Measurements from ENCODE around the gene LRRN3. TPM values are rescaled to one million over a fixed set of nuclear protein-coding genes. Genes with fewer than 3 reads are reported as not detected.

LRRN3 gene
- total RNA-seq, 2 experiments from 2014 or later, result 32.5 to 34.8 TPM

DNA sequence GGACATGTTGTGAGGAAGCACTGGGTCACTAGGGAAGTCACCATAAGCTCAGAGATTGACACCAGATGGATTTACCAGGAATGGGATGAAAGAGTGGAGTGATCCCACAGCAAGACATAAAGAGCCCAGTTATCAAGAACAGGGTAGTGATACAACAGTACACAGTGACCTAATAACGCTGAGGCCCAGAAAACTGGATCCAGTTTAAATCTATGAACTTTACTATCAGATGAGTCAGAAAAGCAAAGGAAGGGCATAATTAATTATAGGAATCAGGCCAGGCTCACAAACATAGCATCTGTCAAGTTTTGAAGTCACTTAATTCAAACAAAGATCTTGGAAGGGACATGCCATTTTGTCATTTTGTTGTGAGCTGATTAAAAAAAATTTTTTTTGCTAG lies 73.5 kb downstream of the LRRN3 start:
- no peak for TF ChIP-seq CTCF (IDR thresholded peaks at IDR 0.05)

DNA sequence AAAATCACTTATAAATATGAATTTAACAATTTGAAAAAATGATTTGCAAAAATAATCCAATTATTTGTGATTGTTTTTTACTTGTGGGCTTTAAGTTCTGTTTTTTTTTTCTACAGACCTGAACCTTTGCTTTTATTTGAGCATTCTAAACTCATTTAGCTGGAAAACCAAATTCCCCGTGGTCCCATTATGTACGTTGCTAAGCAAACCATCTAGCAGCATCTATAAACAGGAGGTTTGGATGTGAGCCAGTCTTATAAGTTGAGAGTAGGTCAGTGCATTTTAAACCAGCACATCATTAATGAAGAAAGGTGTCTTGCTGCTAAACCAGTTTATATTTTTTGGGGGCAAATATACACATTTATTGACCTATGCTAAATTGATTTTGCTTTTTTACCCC lies 77.3 kb downstream of the LRRN3 start:
- intact Hi-C loops (cut with micrococcal nuclease), result no loop called here
- no peak for TF ChIP-seq CTCF (IDR thresholded peaks at IDR 0.05)
- Mint-ChIP-seq H3K27me3 (no peaks in the 10 kb centered on the region), H3K4me3 (no peak overlapping the region), H3K4me1 (ENCODE audit: low read depth) (no peaks in the 10 kb centered on the region), H3K36me3 (ENCODE audit: low read depth) (no peaks in the 10 kb centered on the region), H3K9me3 (no peaks in the 10 kb centered on the region), H3K27ac (no peak overlapping the region)
- ChIA-PET CTCF (no interaction called here), POLR2A (interaction anchor here (0.7 kb wide), 1 partner anchor 58 kb away, joined by 3 read pairs; no protein-coding TSS in a partner anchor)
- ATAC-seq (no peak), DNase-seq (no peak)

More for the DNA sequence above, 73.5 kb downstream of the LRRN3 start:
- no peaks in the 10 kb centered on the region for H3K36me3 Mint-ChIP-seq (ENCODE audit: low read depth)
- ChIA-PET POLR2A (no interaction called here), CTCF (no interaction called here)
- no peaks in the 10 kb centered on the region for H3K4me1 Mint-ChIP-seq (ENCODE audit: low read depth)
- H3K27me3 Mint-ChIP-seq, result no peaks in the 10 kb centered on the region
- DNase-seq (no peak), ATAC-seq (no peak)
- no peak overlapping the region for H3K4me3 Mint-ChIP-seq
- no peaks in the 10 kb centered on the region for H3K9me3 Mint-ChIP-seq
- H3K27ac Mint-ChIP-seq, result no peak overlapping the region
- intact Hi-C loops (cut with micrococcal nuclease), result no loop called here

DNA sequence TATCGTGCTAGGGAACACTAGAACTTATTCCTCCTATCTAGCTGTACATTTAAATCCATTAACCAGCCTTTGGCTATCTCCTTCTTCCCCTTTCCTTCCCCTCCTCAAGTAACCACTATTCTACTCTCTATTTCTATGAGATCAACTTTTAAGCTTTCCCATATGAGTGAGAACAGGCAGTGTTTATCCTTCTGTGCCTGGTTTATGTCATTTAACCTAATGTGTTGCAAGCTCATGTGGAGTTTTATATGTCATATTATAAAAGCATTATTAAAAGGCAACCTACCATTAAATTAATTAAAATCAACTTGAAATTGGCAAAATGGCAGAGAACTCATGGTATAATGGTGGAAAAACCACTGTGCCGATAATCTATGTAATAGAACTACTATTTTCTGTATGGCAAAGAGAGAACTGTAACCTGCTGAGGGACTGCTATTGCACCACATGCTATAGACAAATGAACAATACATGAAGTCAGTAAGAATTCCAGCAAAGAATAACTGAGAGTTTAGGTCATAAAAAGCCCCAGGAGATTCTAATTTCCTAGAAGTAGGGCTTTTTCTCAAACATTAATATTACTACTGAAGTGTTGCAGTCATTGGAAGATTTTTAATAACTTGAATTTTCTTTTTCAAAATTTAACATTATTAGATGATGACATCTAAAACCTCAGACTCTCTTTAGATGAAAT lies 81.8 kb downstream of the LRRN3 start:
- Mint-ChIP-seq H3K27me3 (no peaks in the 10 kb centered on the region), H3K27ac (no peak overlapping the region), H3K4me3 (no peak overlapping the region), H3K4me1 (ENCODE audit: low read depth) (peaks cover 12% of the 10 kb centered on the region), H3K9me3 (no peaks in the 10 kb centered on the region), H3K36me3 (ENCODE audit: low read depth) (no peaks in the 10 kb centered on the region)
- ChIA-PET CTCF (interaction anchor here (1.0 kb wide), 1 partner anchor 10 kb away, joined by 4 read pairs; no protein-coding TSS in a partner anchor), POLR2A (no interaction called here)
- ATAC-seq (no peak), DNase-seq (no peak)
- TF ChIP-seq CTCF (IDR thresholded peaks at IDR 0.05), result no peak
- intact Hi-C loops (cut with micrococcal nuclease), result no loop called here

GRCh38 chr7:111173528-111173927 lies 82.6 kb downstream of the LRRN3 start:
- H3K36me3 Mint-ChIP-seq (ENCODE audit: low read depth), result peaks cover under 1% of the 10 kb centered on the region

More at GRCh38 chr7:111173528-111173927, 82.6 kb downstream of the LRRN3 start:
- ChIA-PET CTCF (no interaction called here), POLR2A (no interaction called here)
- no peak overlapping the region for H3K4me3 Mint-ChIP-seq
- no peaks in the 10 kb centered on the region for H3K9me3 Mint-ChIP-seq
- ATAC-seq, result no peak
- H3K4me1 Mint-ChIP-seq (ENCODE audit: low read depth), result peaks cover 12% of the 10 kb centered on the region
- no peaks in the 10 kb centered on the region for H3K27me3 Mint-ChIP-seq
- no peak for DNase-seq
- no peak overlapping the region for H3K27ac Mint-ChIP-seq
- intact Hi-C loops (cut with micrococcal nuclease), result no loop called here
- no peak for TF ChIP-seq CTCF (IDR thresholded peaks at IDR 0.05)

Data from activated CD8-positive, alpha-beta T cell treated with anti-CD3 and anti-CD28 coated beads for 36 hours (primary cell).